ENCODE measurements around the gene CABLES2.
"Not testable (repeated sequence)": the region's sequence is repeated elsewhere in the genome, so short reads cannot be mapped to it uniquely, and the experiment has no call there.

Gene CABLES2

DNA sequence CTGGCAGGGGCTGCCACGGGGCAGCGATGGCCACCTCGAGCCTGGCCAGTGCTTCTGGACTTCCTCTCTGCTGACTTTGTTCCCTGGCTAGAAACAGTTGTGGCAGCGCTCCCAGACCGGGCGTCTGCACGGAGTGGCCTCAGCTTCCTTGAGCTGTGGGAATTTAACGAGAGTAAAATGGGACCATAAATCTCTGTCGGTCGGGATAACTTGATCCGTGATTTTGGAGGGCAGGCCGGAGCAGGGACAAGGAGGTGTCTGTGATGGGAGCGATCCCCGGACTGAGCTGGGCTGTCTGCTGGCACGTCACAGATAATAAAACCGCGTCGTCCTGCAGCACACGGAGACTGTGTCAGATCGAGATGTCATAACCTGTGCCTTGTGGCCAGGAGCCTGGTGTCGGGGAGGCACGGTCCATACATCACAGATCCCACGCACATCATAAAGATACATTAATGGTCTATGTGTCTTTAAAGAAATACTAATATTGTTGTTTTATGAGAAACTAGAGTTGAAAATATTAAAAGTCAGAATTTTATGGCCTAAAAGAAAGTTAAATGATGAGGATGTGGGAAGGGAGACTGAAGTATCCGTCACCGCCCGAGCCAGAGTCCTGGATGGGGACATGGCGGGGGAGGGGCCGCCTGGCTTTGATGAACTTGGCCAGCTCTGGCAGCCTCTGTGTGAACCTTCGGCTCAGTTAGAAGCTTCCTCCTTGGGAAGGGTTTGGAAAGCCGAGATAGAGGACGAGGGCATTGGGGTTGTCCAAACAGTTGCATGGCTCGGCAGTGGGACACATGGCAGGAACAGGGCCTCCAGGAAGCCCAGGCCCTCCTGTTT, 26.8 kb upstream of the CABLES2 start:
- DNase-seq = no peak

DNA sequence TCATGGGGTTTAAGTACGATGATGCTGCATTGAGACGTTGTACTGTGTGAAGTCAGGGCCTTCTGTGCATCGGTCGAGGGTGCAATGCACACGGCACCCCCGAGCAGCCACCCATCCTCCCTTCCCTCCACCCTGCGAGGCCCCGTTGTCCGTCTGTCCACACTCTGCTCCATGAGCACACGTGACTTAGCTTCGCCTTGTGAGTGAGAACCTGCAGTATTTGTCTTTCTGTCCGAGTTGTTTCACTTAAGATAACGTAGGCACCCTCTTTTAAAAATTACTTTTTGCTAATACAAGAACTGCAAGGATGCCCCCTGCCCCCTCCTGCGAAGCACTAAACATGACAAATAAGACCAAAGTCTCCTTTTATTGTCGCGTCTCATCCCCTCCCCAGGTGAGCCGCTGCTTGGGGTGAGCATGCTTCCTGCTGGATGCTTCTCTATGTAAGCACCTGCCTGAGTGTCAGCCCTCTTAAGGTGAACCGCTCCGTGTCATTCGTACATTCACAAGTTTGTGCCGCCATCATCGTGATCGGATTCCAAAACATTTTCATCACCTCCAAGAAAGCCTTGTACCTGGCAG, 23.9 kb upstream of the CABLES2 start:
- DNase-seq = no peak

GRCh38 chr20:62430311-62430853, 23.3 kb upstream of the CABLES2 start:
- DNase-seq = no peak

DNA sequence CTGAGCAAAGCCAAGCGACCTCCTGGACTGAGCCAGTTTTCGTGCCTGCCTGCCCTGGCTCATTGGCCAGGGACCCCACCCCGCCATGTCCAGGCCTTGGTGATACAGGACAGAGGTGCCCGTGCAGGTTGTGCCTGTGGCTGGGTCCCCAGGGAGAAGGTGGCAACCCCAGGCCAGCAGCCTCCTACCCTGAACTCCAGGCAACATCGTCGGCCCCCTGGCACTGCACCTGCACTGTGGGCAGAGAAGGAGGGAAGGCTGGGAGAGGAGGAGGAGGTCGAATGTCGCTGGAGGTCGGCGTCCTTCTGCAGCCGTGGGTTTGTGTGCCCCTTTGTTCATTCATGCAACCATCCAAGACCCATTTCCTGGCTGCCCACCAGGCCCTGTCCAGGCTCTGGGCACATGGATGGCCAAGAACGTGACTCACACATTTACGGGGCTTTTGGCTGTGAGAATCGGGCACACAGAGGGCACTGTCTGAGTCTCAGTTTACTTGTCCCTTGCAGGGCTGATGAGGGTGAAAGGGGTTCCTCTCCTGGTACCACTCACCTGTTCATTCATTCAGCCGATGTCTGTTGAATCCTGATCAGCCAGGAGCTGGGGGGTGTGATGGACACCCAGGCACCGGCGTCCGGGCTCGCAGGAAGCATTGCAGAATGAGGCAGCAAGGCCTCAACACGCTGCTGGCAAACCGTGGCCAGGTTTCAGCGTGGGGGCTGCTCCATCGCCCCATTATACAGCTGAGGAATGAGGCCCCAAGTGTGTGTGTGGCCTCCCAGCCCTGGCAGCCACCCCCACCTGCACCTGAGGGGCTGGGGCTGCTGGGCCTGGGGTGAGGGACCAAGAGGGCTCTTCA, 22.6 kb upstream of the CABLES2 start:
- DNase-seq = no peak

- no peak for DNase-seq
Observed at GRCh38 chr20:62428396-62429295, 21.6 kb upstream of the CABLES2 start.

DNA sequence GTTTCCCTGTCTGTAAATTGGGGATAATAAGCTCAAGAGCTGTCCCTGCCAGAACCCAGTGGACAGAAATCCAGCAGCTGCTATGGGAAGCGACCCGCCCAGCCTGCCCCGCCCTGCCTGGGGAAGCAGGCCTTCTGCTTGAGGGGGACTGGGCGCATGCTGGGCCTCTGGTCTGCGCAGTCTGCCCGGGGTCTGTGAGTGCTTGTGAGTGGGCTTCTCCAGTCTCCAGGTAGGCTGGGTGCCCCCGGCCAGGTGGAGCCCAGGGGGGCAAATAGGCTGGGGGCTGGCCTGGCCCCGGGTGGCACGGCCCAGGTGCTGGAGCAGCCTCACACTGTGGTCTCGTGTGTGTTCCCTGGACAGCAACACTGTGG, 20.9 kb upstream of the CABLES2 start:
- no peak for DNase-seq

DNA sequence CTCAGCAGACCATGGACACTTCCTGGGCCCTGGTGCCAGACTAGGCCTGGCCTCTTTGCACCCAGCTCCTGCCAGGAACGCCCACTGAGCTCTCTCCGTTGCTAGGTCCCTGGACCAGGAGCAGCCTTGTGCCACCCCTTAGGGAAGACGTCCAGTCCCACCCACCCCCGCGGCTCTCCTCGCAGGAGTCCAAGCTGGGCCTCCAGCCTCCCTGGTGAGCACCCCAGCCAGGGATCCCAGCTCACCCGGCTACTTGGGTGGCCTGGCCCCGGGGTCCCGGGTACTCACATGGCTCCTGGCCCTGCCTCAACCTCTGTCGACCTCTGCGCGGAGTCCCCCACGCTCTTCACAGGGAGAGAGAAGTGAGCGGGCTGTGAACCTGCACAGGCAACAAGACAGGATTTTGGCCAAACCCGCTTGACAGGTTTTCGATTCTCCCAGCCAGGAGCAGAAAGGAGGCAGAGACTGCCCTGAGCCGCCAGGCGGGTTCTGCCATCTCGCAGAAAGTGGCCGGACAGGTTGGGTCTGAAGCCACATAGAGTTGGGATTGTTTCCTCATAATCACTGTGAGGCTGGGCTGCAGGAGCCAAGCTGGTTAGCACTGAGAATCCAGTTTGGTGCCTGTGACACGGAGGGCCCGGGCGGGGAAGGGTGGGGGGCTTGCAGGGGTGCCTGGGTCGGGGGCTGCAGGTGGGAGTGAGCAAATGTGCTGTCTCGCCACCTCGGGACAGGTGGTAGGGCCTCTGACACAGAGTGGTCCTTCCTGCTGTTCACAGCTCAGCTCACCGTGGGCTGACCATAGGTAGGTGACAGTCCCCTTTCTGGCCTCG, 20.3 kb upstream of the CABLES2 start, which contains the start of gene RBBP8NL:
Gene RBBP8NL, minus strand, starts transcription at position 368 of the 830 bp plus-strand sequence. CDS start 7,892 bp downstream, outside the sequence.
- DNase-seq = no peak

- DNase-seq = no peak
Observed at GRCh38 chr20:62426699-62427131, 19.6 kb upstream of the CABLES2 start.

- not testable (repeated sequence) for DNase-seq
Observed at GRCh38 chr20:62426059-62426348, 18.9 kb upstream of the CABLES2 start.

DNA sequence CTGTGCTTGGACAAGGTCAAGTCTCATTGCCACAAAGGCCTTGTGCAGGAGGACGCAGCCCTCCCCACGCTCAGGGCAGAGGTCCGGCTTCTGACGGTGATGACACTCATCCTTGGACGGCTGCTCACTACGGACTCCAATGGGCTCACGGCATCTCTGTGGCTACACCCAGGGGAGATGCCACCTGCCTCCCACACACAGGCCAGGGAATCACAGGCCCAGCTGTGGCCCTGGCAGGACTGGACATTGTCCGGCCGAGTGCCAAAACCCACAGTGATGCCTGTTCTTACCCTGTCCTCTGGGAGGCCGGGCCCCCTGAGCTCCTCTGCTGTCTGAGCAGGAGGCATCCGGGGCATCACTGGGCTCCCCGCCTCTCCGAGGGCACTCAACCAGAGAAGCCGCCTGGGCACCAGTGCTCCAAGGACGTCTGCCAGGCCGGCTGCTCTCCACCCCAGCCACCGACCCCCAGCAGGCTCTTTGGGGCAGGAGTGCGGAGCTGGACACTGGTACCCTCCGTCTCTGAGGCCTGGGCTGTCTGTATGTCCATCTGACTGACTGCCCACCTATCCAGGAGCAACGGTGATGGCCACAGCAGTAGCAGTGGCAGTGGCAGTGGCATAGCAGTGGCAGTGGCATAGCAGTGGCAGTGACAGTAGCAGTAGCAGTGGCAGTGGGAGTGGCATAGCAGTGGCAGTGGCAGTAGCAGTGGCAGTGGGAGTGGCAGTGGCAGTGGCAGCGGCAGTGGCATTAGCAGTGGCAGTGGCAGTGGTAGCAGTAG, 18.4 kb upstream of the CABLES2 start:
- no peak for DNase-seq

DNA sequence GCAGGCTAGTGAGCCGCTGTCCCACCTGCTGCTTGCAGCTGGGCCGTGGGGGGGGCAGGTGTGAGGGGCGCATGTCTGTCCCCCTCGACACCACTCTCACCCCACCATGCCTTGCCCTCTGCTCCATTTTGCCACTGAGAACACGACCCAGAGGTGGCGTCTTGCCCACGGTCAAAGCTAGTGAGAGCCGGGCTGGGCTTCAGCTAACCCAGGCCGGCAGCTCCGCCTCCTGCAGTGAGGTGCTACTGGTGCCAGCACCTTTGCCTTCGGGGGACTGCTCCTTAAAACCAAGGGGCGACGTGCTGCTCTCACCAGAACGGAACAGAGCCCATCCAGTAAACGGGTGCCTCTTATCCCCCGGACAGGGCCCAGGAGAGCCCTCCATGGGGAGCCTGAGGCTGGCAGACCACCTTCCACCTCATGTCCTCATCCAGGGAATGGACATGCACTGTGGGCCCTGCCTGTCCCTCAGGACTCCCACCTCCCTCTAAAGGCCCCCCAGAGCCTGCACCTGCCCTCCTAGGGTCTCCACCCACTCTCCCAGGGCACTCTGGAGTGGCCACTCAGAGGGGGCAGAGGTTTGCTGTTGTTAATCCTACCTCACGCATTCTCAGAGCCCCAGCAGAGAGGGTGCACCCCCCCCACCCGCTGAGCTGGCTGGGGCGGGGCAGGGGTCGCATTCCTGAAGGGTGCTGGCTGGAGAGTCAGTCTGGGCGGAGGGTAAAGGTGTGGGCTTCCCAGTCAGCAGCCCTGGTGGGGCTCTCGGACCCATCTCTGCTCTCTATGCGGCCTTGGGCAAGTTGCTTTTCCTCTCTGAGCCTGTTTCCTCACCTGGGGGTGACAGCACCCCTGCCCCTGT, 17.4 kb upstream of the CABLES2 start:
- no peak for DNase-seq

GRCh38 chr20:62423326-62423706, 16.2 kb upstream of the CABLES2 start:
- DNase-seq = no peak

- DNase-seq = no peak
Observed at GRCh38 chr20:62422636-62423325, 15.7 kb upstream of the CABLES2 start.

- no peak for DNase-seq
Observed at GRCh38 chr20:62421716-62421990, 14.6 kb upstream of the CABLES2 start.

DNA sequence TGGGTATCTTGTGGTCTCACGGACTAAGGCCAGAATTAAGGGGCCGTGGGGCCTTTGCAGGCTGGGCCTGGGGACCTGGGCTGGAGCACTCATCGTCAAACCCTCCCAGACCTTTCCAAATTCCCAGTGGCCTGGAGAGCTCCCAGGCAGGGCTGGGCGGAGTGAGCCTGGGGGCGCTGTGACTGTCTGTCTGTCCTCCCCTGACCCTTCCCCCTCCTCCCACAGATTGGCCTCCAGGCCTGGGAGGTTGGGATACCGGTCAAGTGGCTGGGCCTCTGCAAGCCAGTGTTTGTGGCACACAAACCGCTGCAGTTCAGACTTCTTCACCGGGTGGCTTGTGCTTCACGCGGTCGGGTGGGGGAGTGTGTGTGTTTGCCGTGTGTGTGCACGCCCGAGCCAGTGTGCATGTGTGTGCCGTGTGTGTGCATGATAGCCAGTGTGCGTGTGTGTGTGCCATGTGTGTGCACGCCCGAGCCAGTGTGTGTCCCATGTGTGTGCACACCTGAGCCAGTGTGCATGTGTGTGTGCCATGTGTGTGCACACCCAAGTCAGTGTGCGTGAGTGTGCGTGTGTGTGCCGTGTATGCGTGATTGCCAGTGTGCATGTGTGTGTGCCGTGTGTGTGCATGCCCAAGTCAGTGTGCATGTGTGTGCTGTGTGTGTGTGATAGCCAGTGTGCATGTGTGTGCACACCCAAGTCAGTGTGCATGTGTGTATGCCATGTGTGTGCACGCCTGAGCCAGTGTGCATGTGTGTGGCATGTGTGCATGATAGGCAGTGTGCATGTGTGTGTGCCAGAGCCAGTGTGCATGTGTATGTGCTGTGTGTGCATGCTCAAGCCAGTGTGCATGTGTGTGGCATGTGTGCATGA, 14.0 kb upstream of the CABLES2 start:
- no peak for DNase-seq

GRCh38 chr20:62419759-62420158, 12.7 kb upstream of the CABLES2 start:
- no peak for DNase-seq

GRCh38 chr20:62418709-62419487, 11.8 kb upstream of the CABLES2 start:
- no peak for DNase-seq

Measured in amniotic stem cell (primary cell).